IPS-NIHi11 (cell line): ENCODE data around the gene TXN.
"Not testable (repeated sequence)": the region's sequence is repeated elsewhere in the genome, so short reads cannot be mapped to it uniquely, and the experiment has no call there.

ENCODE experiments used
- DNase-seq: peaks from one replicate; pipeline ENCODE4 v3.0.0; 2012; ENCODE audit warnings: mixed read lengths, low spot score

TXN gene

GRCh38 chr9:110208031-110208430 is 48.3 kb downstream of the TXN start, which contains the start of gene C9orf152:
C9orf152 (minus strand) TSS chr9:110208159; CDS start chr9:110207579, 580 bp downstream.
- no peak for DNase-seq

GRCh38 chr9:110207071-110207641 is 49.2 kb downstream of the TXN start:
- DNase-seq, result peak; percentile 45

GRCh38 chr9:110206389-110206788 is 49.9 kb downstream of the TXN start:
- no peak for DNase-seq

DNA sequence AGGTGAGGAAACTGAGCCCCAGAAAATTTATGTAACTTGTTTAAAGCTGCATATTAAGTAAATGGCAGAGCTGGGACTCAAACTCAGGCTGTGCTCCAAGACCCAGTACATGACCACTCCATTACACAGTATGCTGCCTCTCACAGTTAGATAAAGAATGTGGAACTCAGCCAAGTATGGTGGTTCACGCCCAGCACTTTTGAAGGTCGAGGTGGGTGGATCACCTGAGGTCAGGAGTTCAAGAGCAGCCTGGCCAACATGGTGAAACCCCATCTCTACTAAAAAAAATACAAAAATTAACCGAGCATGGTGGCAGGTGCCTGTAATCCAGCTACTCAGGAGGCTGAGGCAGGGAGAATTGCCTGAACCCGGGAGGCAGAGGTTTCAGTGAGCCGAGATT is 50.7 kb downstream of the TXN start:
- DNase-seq, result not testable (repeated sequence)

DNA sequence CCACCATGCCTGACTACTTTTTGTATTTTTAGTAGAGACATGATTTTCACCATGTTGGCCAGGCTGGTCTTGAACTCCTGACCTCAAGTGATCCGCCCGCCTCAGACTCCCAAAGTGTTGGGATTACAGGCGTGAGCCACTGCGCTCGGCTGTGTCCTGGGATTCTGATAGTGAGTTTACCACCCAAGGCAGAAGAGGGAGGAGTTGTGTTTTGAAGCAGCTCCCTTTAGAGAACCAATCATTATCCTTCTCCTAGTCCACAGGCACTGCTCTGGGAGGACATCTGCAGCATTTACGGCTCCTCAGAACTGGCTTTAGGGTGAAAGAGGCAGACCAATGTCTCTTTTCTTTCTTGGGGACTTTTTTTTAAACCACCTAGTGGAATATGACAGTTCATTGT is 54.1 kb downstream of the TXN start:
- no peak for DNase-seq

GRCh38 chr9:110199643-110200042 is 56.7 kb downstream of the TXN start:
- no peak for DNase-seq

GRCh38 chr9:110198357-110198756 is 58.0 kb downstream of the TXN start:
- DNase-seq, result no peak

DNA sequence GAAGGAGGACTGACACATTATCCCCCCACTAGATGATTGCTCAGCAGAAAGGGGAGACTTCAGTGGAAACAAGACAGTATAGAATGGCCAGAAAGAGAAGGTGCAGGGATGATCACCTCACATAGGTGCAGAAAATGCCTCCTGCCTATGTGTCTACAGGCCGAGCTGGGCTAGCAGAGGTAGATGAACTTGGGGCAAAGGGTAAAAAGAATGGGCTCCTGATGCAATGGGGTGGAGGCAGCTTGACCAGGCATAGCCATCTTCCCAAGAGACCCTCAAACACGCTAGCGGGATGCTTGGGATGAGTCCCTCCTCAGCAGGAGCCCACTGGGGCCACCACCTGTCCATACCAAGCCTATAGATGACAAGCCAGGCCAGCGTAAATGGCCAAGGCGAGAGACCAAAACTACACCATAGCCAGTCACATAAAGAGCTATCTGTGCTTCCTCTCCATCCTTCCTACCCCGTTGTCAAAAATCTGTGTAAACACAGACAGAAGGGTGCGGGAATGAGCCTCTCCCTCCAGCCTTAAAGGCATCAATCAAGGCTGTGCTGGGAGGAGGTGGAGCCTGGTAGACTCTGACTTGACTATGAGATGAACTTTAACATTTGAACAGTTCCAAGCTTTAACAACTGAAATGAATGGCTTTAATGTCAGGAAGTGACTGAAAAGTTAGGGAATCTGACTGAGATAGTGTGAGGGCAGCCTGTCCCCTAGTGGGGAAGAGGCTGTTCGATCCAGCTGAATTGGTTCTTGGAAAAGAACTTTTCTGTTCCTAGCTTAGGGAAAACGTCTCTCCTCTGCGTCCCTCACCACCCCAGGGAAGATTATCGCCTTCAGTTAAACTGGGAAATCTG is 58.7 kb downstream of the TXN start:
- DNase-seq, result no peak

DNA sequence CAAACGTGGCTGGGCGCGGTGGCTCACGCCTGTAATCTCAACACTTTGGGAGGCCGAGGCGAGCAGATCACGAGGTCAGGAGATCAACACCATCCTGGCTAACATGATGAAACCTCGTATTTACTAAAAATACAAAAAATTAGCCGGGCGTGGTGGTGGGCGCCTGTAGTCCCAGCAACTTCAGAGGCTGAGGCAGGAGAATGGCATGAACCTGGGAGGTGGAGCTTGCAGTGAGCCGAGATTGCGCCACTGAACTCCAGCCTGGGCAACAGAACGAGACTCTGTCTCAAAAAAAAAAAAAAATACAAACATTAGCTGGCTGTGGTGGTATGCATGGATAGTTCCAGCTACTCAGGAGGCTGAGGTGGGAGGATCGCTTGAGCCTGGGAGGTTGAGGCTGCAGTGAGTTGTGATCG is 60.2 kb downstream of the TXN start:
- DNase-seq, result not testable (repeated sequence)
